ENCODE measurements around the gene MCEE. TPM values are rescaled to one million over a fixed set of nuclear protein-coding genes. Genes with fewer than 3 reads are reported as not detected.

MCEE gene
- total and polyA plus RNA-seq, 4 donors = 13.1 to 57.6 (median 23.9) TPM

DNA sequence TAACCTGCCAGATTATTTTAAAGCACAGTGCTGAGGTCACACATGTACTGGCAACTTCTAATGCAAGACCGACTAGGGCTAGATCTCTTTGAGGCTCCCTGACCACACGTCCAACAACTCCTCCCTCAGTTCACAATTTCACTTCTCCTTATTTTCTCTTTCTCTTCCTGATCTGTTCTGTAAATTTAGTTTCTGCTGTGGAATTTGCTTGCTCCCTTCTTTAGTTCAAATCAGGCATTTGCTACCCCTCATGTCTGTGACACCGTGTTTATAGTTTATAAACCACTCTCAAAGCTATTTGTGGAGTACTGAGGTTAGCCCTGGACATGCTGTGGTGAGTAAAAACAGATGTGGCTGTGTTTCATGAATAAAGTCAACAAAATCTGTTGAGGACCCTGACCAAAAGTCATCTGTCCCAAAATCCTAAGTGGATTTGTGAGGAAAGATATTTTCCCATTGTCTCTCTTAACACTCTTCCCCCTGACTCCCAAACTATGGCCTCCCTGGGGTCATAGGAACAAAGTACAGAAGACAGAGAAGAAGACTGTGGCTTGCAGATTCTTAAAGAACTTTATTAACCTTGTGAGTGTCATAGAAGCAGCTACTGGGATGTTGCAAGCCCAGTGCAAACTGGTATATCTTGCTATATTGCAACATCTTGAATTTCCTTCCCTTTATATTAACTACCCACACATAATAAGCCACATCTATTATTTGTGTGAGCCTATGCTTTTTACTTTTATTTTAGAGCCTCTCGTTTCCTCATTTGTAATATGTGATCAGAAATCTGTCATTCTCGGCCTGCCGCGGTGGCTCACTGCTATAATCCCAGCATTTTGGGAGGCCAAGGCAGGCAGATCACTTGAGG lies 65.0 kb downstream of the MCEE start (continued):
- TF ChIP-seq, protein P1, sequence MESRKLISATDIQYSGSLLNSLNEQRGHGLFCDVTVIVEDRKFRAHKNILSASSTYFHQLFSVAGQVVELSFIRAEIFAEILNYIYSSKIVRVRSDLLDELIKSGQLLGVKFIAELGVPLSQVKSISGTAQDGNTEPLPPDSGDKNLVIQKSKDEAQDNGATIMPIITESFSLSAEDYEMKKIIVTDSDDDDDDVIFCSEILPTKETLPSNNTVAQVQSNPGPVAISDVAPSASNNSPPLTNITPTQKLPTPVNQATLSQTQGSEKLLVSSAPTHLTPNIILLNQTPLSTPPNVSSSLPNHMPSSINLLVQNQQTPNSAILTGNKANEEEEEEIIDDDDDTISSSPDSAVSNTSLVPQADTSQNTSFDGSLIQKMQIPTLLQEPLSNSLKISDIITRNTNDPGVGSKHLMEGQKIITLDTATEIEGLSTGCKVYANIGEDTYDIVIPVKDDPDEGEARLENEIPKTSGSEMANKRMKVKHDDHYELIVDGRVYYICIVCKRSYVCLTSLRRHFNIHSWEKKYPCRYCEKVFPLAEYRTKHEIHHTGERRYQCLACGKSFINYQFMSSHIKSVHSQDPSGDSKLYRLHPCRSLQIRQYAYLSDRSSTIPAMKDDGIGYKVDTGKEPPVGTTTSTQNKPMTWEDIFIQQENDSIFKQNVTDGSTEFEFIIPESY (IDR thresholded peaks at IDR 0.05) = no peak
- TF ChIP-seq YY1 (IDR thresholded peaks at IDR 0.05) (no peak), NR2F2 (IDR thresholded peaks at IDR 0.05) (no peak)

DNA sequence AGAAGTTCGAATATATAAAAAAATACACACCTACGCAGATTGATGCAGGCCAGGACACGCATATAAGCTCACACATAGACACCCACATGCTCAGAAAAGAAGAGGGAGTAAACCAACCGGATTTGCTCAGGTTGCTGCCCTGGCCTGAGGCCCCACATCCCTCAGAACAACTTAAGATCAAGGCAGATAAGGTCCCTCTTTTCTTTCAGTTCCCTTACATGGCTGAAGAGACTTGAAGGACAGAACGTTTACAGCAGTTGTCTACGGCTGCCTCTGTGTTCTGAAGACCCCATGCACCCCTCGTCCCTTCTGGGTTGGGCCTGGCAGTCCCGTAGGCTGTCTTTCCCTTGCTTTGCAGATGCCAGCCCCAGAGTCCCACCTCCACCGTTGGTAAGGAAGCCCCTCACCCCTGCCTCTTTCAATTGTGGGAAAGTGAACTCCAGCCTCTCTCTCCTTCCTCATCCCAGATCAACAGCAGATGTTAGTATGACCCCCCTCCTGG lies 65.9 kb downstream of the MCEE start:
- H3K27ac ChIP-seq (ENCODE audit: low read depth in 1 of 2, low read length in 2 of 2) = peak overlapping the region; percentile 33 to 54
- peak overlapping the region in 1 of 2 donors; percentile 9 for H3K9ac ChIP-seq (ENCODE audit: low read depth in 1 of 2, low read length in 2 of 2)
- H3K27me3 ChIP-seq (ENCODE audit: control insufficient read depth in 4 of 4, insufficient read depth in 4 of 4, low read length in 3 of 4) = no peaks in the 10 kb centered on the region
- DNase-seq (ENCODE audit: low spot score) = no peak
- TF ChIP-seq HNF4A (conservative IDR thresholded peaks at IDR 0.05) (no peak), SP1 (IDR thresholded peaks at IDR 0.05) (no peak), RXRA (IDR thresholded peaks at IDR 0.05) (no peak), TAF1 (conservative IDR thresholded peaks at IDR 0.05) (no peak), RAD21 (IDR thresholded peaks at IDR 0.05) (no peak), JUND (IDR thresholded peaks at IDR 0.05) (no peak), NR2F2 (IDR thresholded peaks at IDR 0.05) (no peak), YY1 (IDR thresholded peaks at IDR 0.05) (no peak), EGR1 (IDR thresholded peaks at IDR 0.05; ENCODE audit: low read depth in 2 of 2) (no peak), FOXA2 (IDR thresholded peaks at IDR 0.05) (no peak), GABPA (IDR thresholded peaks at IDR 0.05 in 1 of 2, conservative IDR thresholded peaks at IDR 0.05 in 1 of 2) (no peak), FOXA1 (IDR thresholded peaks at IDR 0.05) (no peak)
- TF ChIP-seq, protein P2, sequence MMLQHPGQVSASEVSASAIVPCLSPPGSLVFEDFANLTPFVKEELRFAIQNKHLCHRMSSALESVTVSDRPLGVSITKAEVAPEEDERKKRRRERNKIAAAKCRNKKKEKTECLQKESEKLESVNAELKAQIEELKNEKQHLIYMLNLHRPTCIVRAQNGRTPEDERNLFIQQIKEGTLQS (IDR thresholded peaks at IDR 0.05) = no peak
- TF ChIP-seq, protein P3, sequence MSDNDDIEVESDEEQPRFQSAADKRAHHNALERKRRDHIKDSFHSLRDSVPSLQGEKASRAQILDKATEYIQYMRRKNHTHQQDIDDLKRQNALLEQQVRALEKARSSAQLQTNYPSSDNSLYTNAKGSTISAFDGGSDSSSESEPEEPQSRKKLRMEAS (IDR thresholded peaks at IDR 0.05) = no peak
- TF ChIP-seq, protein P4, sequence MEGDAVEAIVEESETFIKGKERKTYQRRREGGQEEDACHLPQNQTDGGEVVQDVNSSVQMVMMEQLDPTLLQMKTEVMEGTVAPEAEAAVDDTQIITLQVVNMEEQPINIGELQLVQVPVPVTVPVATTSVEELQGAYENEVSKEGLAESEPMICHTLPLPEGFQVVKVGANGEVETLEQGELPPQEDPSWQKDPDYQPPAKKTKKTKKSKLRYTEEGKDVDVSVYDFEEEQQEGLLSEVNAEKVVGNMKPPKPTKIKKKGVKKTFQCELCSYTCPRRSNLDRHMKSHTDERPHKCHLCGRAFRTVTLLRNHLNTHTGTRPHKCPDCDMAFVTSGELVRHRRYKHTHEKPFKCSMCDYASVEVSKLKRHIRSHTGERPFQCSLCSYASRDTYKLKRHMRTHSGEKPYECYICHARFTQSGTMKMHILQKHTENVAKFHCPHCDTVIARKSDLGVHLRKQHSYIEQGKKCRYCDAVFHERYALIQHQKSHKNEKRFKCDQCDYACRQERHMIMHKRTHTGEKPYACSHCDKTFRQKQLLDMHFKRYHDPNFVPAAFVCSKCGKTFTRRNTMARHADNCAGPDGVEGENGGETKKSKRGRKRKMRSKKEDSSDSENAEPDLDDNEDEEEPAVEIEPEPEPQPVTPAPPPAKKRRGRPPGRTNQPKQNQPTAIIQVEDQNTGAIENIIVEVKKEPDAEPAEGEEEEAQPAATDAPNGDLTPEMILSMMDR (IDR thresholded peaks at IDR 0.05; ENCODE audit: low read depth, low read length, missing input control) = no peak
- no peaks in the 10 kb centered on the region for H3K9me3 ChIP-seq (ENCODE audit: control insufficient read depth in 4 of 4, low read length in 3 of 4)
- no peaks in the 10 kb centered on the region for H3K36me3 ChIP-seq (ENCODE audit: control insufficient read depth in 4 of 4, insufficient read depth in 3 of 4, low read depth in 1 of 4, low read length in 3 of 4)
- no peak overlapping the region for H3K4me3 ChIP-seq (ENCODE audit: low read depth in 1 of 3, low read length in 3 of 3)
- 62% methylated on average over 9 of the region's 9 CpGs for WGBS
- H3K4me1 ChIP-seq (ENCODE audit: control insufficient read depth in 4 of 4, insufficient read depth in 4 of 4, low read length in 3 of 4) = peaks cover 0 to 10% (median 9%) of the 10 kb centered on the region in 4 donors

DNA sequence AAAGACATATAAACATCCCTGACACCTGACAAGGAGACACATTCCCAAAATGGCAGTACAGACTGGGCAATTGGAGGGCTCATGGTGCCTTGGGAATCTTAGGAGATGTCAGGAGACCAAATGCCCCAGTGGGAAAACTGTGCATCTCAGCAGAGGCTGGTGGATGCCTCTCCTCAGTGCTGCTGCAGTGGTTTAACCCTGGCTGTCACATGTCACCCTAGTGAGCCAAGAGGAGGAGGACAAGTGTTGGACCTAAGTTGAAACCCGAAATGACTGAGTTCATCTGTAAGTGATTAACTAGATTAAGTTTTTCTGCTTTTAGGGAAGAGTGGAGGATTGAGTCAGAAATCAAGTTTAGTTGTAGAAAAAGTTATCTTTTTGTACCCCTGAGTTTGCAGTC lies 66.8 kb downstream of the MCEE start:
- H3K4me1 ChIP-seq (ENCODE audit: control insufficient read depth in 4 of 4, insufficient read depth in 4 of 4, low read length in 3 of 4) = peaks cover 0 to 6% (median 4%) of the 10 kb centered on the region in 4 donors
- no peaks in the 10 kb centered on the region for H3K36me3 ChIP-seq (ENCODE audit: control insufficient read depth in 4 of 4, insufficient read depth in 3 of 4, low read depth in 1 of 4, low read length in 3 of 4)
- no peak overlapping the region for H3K9ac ChIP-seq (ENCODE audit: low read depth in 1 of 2, low read length in 2 of 2)
- no peaks in the 10 kb centered on the region for H3K9me3 ChIP-seq (ENCODE audit: control insufficient read depth in 4 of 4, low read length in 3 of 4)
- no peak overlapping the region for H3K4me3 ChIP-seq (ENCODE audit: low read depth in 1 of 3, low read length in 3 of 3)
- H3K27me3 ChIP-seq (ENCODE audit: control insufficient read depth in 4 of 4, insufficient read depth in 4 of 4, low read length in 3 of 4) = no peaks in the 10 kb centered on the region
- WGBS = 48% methylated on average over 1 of the region's 1 CpG
- DNase-seq (ENCODE audit: low spot score) = no peak
- H3K27ac ChIP-seq (ENCODE audit: low read depth in 1 of 2, low read length in 2 of 2) = no peak overlapping the region
- no peak for TF ChIP-seq RXRA (IDR thresholded peaks at IDR 0.05)
- TF ChIP-seq GABPA (IDR thresholded peaks at IDR 0.05 in 1 of 2, conservative IDR thresholded peaks at IDR 0.05 in 1 of 2) = no peak
- TF ChIP-seq, protein P4 (IDR thresholded peaks at IDR 0.05; ENCODE audit: low read depth, low read length, missing input control) = no peak
- TF ChIP-seq FOXA2 (IDR thresholded peaks at IDR 0.05) = no peak
- no peak for TF ChIP-seq FOXA1 (IDR thresholded peaks at IDR 0.05)
- TF ChIP-seq, protein P1 (IDR thresholded peaks at IDR 0.05) = no peak
- no peak for TF ChIP-seq YY1 (IDR thresholded peaks at IDR 0.05)
- TF ChIP-seq HNF4G (IDR thresholded peaks at IDR 0.05) = no peak
- TF ChIP-seq, protein P2 (IDR thresholded peaks at IDR 0.05) = no peak

Data from liver (tissue), 9 donors.